GM12891 (cell line): Measurements from ENCODE around the gene CCDC97.

Source experiments
- PAX5 ChIP-seq: IDR thresholded peaks from 2 replicates; pipeline ENCODE4 v1.6.1; 2011; ENCODE audit warnings: low read length, moderate library complexity, mild to moderate bottlenecking; ENCODE audit not compliant: insufficient read depth, severe bottlenecking
- POLR2A ChIP-seq: IDR thresholded peaks from 2 replicates; pipeline ENCODE4 v1.6.1; 2011; ENCODE audit warnings: low read depth, low read length, control low read depth
- POLR2AphosphoS5 ChIP-seq: IDR thresholded peaks from 2 replicates; pipeline ENCODE4 v1.6.1; 2011; ENCODE audit warnings: low read depth, low read length, control low read depth
- POU2F2 ChIP-seq: IDR thresholded peaks from 2 replicates; pipeline ENCODE4 v1.6.1; 2011; ENCODE audit warnings: low read depth, mild to moderate bottlenecking, control low read depth, low read length, moderate library complexity
- TAF1 ChIP-seq: IDR thresholded peaks from 2 replicates; pipeline ENCODE4 v1.6.1; 2011; ENCODE audit warnings: low read depth, low read length, control low read depth

DNA sequence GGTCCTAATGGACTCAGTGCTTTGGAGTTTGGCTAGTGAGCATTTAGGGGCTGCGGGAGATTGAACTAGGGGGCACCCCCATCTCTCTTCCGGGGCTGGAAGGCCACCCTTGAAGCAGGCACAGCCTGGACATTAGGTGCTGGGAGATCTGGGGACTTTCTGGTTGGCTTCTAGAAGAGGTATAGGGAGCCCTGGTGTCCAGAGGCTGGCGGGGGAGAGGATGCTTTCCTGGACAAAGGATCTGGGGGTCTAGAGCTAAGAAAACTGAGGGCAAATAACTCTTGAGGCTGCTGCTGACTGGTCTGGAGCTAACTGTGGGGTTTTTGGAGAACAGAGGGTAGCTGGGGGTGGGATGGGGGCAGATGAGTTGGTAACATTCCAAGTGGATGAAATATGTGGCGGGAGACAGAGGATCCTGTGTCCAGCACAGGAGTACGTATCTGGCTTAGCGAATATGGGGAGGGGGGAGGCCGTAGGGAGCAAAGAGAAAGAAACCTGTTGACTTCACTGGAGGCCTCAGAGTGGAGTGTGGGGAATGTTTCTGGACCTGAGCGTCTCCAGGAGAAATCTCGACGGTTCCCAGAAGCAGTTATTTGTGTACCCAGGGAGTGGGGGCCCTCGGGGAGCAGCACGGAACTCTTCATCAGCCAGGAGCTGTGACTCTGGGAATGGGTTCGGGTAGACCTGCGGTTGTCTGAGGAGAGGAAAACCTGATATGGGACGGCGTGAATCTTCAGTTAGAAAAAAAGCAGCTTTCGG lies 44.4 kb upstream of the CCDC97 start:
- TF ChIP-seq POLR2A, result no peak
- no peak for TF ChIP-seq POLR2AphosphoS5
- no peak for TF ChIP-seq PAX5
- TF ChIP-seq TAF1, result no peak
- TF ChIP-seq POU2F2, result no peak
